Mucosa of descending colon (tissue), 3 donors: ENCODE data around the gene SPATA12. TPM values are rescaled to one million over a fixed set of nuclear protein-coding genes. Genes with fewer than 3 reads are reported as not detected.

ENCODE experiments used
- ATAC-seq: fragments of 200-7000 bp; cut with Tn5 transposase; one replicate; pipeline ENCODE4 v1.9.1; 2020; ENCODE audit warnings: mild to moderate bottlenecking, moderate library complexity
- DNase-seq, 3 donors: peaks; one replicate each; pipeline ENCODE4 v3.0.0-alpha.2; 2020
- H3K36me3 ChIP-seq: fragments of 200-600 bp; one replicate; pipeline ENCODE4 v1.8.0; 2021; ENCODE audit warnings: low read depth, mild to moderate bottlenecking
- H3K4me1 ChIP-seq: fragments of 200-600 bp; one replicate; pipeline ENCODE4 v1.8.0; 2021; ENCODE audit warnings: low read depth, mild to moderate bottlenecking
- H3K4me3 ChIP-seq: fragments of 200-600 bp; one replicate; pipeline ENCODE4 v1.8.0; 2021; ENCODE audit warnings: mild to moderate bottlenecking
- H3K9me3 ChIP-seq: fragments of 200-600 bp; one replicate; pipeline ENCODE4 v1.8.0; 2021; ENCODE audit warnings: mild to moderate bottlenecking
- intact Hi-C, 2 donors: fragments of 100-400 bp; cut with DNase I in 1 of 2; cut with micrococcal nuclease in 1 of 2; formaldehyde crosslinking; loops; one replicate each; pipeline versions ENCODE4 v1.11.0 to v1.11.1; 2022; cut with DNase I, micrococcal nuclease
- long read RNA-seq, 2 donors: library from polyadenylated mRNA; unstranded; transcript quantifications; one replicate each; pipeline ENCODE4 v2.0.0, GENCODE V29; 2019 to 2021
- total RNA-seq, 3 donors: library from RNA; stranded (reverse); fragmentation: NEBNext Ultra II Directional in 2 of 3; extraction: Animal tissue kit (Norgen Biotek cat#: 25700) in 2 of 3; gene quantifications; one replicate each; pipeline versions ENCODE4 v1.2.1 to v1.2.4, GENCODE V29; 2021 to 2023
- TF ChIP-seq, protein P1 (sequence below): fragments of 200-600 bp; IDR thresholded peaks from one replicate; pipeline ENCODE4 v1.8.0; 2022; ENCODE audit warnings: antibody characterized with exemption, mild to moderate bottlenecking
- donor health status: DM: no; HTN: no; CAD: no; lungs with moderate emphysema.
- donor health status: DM: no; HTN: no; CAD: no.
- donor health status: DM: no; HTN: yes; CAD: no.

SPATA12 gene, protein sequence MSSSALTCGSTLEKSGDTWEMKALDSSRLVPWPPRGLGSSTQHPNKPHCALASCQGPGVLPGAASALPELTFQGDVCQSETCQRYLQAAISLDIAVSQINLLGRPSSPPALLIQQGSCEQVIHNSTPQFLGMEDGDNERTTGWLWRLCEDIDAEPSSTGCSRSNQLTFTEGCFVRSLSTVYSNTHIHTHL
- total RNA-seq, result under 1 TPM in 1 of 3 donors, not detected in 2; 0.14 TPM
- long read RNA-seq, donor 1, result 0 reads
- long read RNA-seq, donor 2, result 0 reads

DNA sequence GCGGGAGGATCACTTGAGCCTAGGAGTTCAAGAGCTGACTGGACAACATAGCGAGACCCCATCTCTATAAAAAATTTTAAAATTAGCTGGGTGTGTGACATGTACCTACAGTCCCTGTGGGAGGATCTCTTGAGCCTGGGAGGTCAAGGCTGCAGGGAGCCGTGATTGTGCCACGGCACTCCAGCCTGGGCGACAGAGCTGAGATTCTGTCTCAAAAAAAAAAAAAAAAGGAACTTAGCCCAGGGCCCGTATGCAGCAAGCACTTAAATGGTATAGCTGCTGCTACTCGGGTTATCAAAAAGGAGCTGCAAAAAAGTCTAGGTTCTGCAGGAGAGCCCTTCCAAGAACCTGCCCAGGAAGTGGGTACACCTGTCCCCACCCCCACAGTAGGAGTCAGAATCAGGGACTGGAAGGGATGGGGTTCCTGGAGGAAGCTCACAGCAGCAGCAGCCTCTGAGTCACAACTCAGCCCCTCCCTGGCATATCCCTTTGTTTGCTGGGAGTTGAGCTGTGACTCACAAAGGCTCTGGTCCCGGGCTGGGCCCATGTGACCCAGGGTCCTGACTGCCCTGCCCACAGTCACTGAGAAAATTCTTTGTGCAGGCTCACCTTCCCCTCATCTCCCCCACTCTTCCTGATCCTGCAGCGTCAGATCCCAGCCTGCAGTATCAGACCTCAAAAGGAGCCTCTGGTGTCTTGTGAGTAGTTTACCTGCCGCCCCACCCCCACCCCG lies at the start of gene SPATA12:
SPATA12 (plus strand) TSS at position 576 of the 733 bp plus-strand sequence. CDS start 13,031 bp downstream, outside the sequence.
- peak; percentile 80 to 88 (median 81) for DNase-seq
- Histone ChIP-seq H3K4me3 (no peak within 1 kb of the TSS), H3K9me3 (no peaks in the 10 kb centered on the region), H3K36me3 (no peaks in the 10 kb centered on the region), H3K4me1 (peaks cover 4% of the 10 kb centered on the region)
- intact Hi-C loops, result no loop called here
- ATAC-seq, result peak; percentile 99
- TF ChIP-seq, protein P1, sequence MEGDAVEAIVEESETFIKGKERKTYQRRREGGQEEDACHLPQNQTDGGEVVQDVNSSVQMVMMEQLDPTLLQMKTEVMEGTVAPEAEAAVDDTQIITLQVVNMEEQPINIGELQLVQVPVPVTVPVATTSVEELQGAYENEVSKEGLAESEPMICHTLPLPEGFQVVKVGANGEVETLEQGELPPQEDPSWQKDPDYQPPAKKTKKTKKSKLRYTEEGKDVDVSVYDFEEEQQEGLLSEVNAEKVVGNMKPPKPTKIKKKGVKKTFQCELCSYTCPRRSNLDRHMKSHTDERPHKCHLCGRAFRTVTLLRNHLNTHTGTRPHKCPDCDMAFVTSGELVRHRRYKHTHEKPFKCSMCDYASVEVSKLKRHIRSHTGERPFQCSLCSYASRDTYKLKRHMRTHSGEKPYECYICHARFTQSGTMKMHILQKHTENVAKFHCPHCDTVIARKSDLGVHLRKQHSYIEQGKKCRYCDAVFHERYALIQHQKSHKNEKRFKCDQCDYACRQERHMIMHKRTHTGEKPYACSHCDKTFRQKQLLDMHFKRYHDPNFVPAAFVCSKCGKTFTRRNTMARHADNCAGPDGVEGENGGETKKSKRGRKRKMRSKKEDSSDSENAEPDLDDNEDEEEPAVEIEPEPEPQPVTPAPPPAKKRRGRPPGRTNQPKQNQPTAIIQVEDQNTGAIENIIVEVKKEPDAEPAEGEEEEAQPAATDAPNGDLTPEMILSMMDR, result no peak

DNA sequence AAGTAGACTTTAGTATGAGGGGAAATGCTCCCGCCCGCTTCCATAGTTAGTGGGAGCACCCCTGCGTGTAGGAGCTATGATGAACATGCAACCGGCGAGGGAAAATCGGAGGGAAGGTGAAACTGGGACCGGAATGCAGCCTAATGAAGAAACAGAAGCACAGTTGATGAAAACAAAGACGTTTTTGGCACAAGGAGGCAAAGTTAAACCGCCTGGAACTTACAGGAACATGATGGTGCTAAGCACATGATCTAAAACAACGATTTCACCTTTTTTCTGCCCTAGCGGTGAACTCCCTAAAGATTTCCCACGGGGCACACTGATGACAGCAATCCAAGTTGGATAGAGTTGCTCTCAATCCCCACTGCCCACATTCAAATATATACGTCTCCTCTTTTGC lies 49.4 kb upstream of the SPATA12 start:
- no peak overlapping the region for H3K4me3 ChIP-seq
- no peak for DNase-seq
- ATAC-seq, result no peak
- intact Hi-C loops, result no loop called here
- H3K4me1 ChIP-seq, result no peaks in the 10 kb centered on the region
- no peaks in the 10 kb centered on the region for H3K36me3 ChIP-seq
- TF ChIP-seq, protein P1, result no peak
- H3K9me3 ChIP-seq, result no peaks in the 10 kb centered on the region

DNA sequence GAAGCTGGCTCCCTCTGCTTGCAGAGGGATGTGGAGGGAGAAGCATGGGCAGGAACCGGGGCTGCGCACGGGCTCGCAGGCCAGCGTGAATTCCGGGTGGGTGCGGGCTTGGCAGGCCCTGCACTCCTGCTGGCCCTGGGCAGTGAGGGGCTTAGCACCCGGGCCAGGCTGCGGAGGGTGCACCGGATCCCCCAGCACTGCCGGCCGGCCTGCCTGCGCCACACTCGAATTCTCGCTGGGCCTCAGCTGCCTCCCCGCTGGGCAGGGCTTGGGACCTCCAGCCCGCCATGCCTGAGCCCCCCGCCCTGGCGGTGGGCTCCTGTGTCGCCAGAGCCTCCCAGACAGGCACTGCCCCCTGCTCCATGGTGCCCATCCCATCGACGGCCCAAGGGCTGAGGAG lies 47.6 kb upstream of the SPATA12 start:
- Histone ChIP-seq H3K36me3 (no peaks in the 10 kb centered on the region), H3K4me1 (no peaks in the 10 kb centered on the region), H3K9me3 (no peaks in the 10 kb centered on the region), H3K4me3 (no peak overlapping the region)
- ATAC-seq (no peak), DNase-seq (no peak)
- intact Hi-C loops, result no loop called here
- TF ChIP-seq, protein P1, result no peak

DNA sequence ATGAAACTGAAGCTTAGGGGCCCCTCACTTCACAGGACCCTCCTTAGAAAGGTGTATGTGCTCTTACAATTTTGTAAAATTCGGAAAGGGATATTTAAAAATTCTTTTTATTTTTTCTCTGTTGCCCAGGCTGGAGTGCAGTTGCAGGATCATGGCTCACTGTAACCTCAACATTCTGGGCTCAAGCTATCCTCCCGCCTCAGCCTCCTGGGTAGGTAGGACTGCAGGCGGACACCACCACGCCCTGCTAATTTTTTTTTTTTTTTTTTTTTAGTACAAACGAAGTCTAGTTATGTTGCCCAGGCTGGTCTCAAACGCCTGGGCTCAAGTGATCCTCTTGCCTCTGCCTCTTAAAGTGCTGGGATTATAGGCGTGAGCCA lies 45.1 kb upstream of the SPATA12 start:
- DNase-seq (no peak), ATAC-seq (no peak)
- no peaks in the 10 kb centered on the region for H3K4me1 ChIP-seq
- TF ChIP-seq, protein P1, result no peak
- no peak overlapping the region for H3K4me3 ChIP-seq
- intact Hi-C loops, result no loop called here
- H3K36me3 ChIP-seq, result no peaks in the 10 kb centered on the region
- H3K9me3 ChIP-seq, result no peaks in the 10 kb centered on the region

DNA sequence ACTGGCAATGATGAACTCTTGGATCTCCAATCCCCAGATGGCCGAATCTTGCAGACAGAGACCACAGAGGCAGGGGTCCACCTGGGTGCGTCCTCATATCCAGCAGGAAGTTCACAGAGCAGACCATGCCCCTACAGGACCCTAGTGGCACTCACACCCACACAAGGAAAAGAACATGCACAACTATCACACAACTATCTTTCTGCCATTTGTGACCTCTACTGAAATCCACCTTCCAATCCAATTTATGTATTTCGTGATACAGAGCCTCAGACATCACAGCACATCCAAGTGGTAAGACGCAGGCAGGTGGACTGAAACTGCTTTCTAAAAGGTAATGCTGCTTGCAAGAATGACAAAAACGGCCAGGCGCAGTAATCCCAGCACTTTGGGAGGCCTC lies 44.6 kb upstream of the SPATA12 start:
- H3K36me3 ChIP-seq, result no peaks in the 10 kb centered on the region
- H3K9me3 ChIP-seq, result no peaks in the 10 kb centered on the region
- no peak for DNase-seq
- TF ChIP-seq, protein P1, result no peak
- no peak for ATAC-seq
- no peak overlapping the region for H3K4me3 ChIP-seq
- no peaks in the 10 kb centered on the region for H3K4me1 ChIP-seq
- intact Hi-C loops, result no loop called here
